Large intestine (tissue), 3 donors: ENCODE data around the gene GALNTL6. TPM values are rescaled to one million over a fixed set of nuclear protein-coding genes. Genes with fewer than 3 reads are reported as not detected.

ENCODE experiments used
- DNase-seq, 2 donors: peaks; one replicate each; pipeline versions ENCODE4 v3.0.0 to v3.0.0-alpha.2; 2013
- H3K27ac ChIP-seq: one replicate; pipeline ENCODE4 v1.5.1; 2013; ENCODE audit warnings: low read length
- H3K27me3 ChIP-seq: 2 replicates; pipeline ENCODE4 v1.6.1; 2013; ENCODE audit warnings: low read length; ENCODE audit not compliant: control insufficient read depth, insufficient read depth
- H3K36me3 ChIP-seq: 2 replicates; pipeline ENCODE4 v1.6.1; 2013; ENCODE audit warnings: low read length; ENCODE audit not compliant: control insufficient read depth, insufficient read depth
- H3K4me1 ChIP-seq: one replicate; pipeline ENCODE4 v1.6.1; 2013; ENCODE audit warnings: low read length; ENCODE audit not compliant: control insufficient read depth, insufficient read depth
- H3K4me3 ChIP-seq: one replicate; pipeline ENCODE4 v1.5.1; 2013; ENCODE audit warnings: low read length
- H3K9me3 ChIP-seq: one replicate; pipeline ENCODE4 v1.6.1; 2013; ENCODE audit warnings: mild to moderate bottlenecking, low read depth, low read length, moderate library complexity; ENCODE audit not compliant: control insufficient read depth
- WGBS: methylation state at CpG from one replicate; pipeline ENCODE4 v1.1.5; 2013; ENCODE audit warnings: low lambda C conversion rate; ENCODE audit not compliant: insufficient coverage; 5-methylcytosine and 5-hydroxymethylcytosine counted together
- polyA plus RNA-seq: library from polyadenylated mRNA; unstranded; fragments of 120-200 nt; gene quantifications from one replicate; pipeline ENCODE4 v1.2.1, GENCODE V29; 2013

Gene GALNTL6
- polyA plus RNA-seq, 1 donor = 0.84 TPM

DNA sequence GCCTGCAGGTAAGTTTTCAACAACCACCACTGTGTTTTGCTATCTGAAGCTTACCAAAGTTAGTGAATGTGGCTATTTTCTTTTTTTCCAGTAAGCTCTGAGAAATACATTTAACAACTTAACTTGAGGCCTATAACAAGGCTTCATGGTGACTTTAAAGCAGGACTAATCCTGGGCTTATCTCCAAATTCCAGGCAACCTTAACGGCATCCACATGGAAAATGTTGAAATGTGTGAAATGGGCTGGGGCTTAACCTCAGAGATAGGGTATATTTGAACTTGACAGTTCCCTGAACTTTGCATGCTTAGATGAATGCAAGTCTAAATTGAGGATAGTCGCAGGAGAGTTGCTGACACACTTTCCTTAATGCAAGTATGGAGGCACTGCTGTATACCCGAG, 539.2 kb downstream of the GALNTL6 start:
- Histone ChIP-seq H3K27me3 (no peaks in the 10 kb centered on the region), H3K4me1 (no peaks in the 10 kb centered on the region), H3K9me3 (no peaks in the 10 kb centered on the region), H3K4me3 (no peak overlapping the region), H3K36me3 (no peaks in the 10 kb centered on the region), H3K27ac (no peak overlapping the region)
- WGBS = no CpG with 5 or more reads among the region's 3 CpGs
- no peak for DNase-seq

DNA sequence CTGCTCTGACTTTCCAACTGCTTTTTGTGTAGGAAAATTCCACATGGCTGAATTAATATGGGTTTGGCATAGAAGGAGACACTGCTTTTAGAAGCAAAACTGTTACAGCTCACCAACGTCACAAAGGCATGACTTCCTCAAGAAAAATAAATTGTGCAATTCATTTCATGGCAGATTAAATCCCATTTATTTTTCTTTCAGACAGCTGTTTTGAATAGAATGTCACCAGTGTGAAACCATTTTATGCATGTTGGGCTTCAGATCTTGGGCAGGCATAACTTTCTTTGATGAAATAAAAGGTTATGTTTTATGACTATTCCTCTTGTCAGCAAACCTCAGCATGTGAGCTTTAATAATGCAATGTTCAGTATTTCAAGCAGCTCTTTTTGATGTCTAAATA, 542.8 kb downstream of the GALNTL6 start:
- H3K27me3 ChIP-seq = no peaks in the 10 kb centered on the region
- no peaks in the 10 kb centered on the region for H3K9me3 ChIP-seq
- H3K4me1 ChIP-seq = no peaks in the 10 kb centered on the region
- no peak overlapping the region for H3K4me3 ChIP-seq
- H3K36me3 ChIP-seq = no peaks in the 10 kb centered on the region
- DNase-seq = no peak
- WGBS = no CpG with 5 or more reads among the region's 1 CpG
- no peak overlapping the region for H3K27ac ChIP-seq

GRCh38 chr4:172357006-172357540, 543.9 kb downstream of the GALNTL6 start:
- Histone ChIP-seq H3K36me3 (no peaks in the 10 kb centered on the region), H3K27me3 (no peaks in the 10 kb centered on the region), H3K27ac (no peak overlapping the region), H3K4me1 (no peaks in the 10 kb centered on the region), H3K9me3 (no peaks in the 10 kb centered on the region), H3K4me3 (no peak overlapping the region)
- WGBS = no CpG with 5 or more reads among the region's 3 CpGs
- no peak for DNase-seq

DNA sequence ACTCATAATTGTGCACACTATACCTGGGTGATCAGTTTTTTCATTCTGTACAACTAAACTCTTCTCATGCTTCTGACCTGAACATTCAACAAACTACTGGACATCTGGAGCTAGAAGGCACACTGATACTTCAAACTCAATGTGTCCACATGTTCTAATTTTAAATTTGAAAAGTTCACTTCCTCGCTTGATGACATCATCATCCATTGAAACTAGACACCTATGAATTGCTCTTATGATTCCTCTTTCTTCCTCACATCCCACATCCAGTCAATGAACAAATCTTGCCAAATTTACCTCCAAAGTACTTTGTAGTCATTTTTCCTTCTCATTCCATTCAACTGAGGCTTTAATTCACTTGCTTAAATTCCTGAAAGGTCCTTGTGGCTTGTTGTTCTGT, 549.4 kb downstream of the GALNTL6 start:
- no peaks in the 10 kb centered on the region for H3K27me3 ChIP-seq
- H3K4me1 ChIP-seq = no peaks in the 10 kb centered on the region
- H3K4me3 ChIP-seq = no peak overlapping the region
- DNase-seq = no peak
- H3K36me3 ChIP-seq = no peaks in the 10 kb centered on the region
- WGBS = 82% methylated on average over 1 of the region's 1 CpG
- no peaks in the 10 kb centered on the region for H3K9me3 ChIP-seq
- H3K27ac ChIP-seq = no peak overlapping the region

DNA sequence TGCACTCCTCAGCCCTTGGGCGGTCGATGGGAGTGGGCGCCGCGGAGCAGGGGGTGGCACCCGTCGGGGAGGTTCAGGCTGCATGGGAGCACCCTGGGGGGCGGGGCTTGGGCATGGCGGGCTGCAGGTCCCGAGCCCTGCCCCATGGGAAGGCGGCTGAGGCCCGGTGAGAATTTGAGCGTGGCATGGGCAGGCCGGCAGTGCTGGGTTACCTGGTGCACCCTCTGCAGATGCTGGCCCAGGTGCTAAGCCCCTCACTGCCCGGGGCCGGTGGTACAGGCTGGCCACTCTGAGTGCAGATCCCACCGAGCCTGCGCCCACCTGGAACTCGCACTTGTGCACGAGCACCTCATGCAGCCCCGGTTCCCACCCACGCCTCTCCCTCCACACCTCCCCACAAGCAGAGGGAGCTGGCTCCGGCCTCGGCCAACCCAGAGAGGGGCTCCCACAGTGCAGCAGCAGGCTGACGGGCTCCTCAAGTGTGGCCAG, 556.3 kb downstream of the GALNTL6 start:
- Histone ChIP-seq H3K9me3 (peaks cover 8% of the 10 kb centered on the region), H3K36me3 (no peaks in the 10 kb centered on the region), H3K4me1 (no peaks in the 10 kb centered on the region), H3K27me3 (no peaks in the 10 kb centered on the region), H3K27ac (no peak overlapping the region), H3K4me3 (no peak overlapping the region)
- WGBS = no CpG with 5 or more reads among the region's 25 CpGs
- DNase-seq = no peak

DNA sequence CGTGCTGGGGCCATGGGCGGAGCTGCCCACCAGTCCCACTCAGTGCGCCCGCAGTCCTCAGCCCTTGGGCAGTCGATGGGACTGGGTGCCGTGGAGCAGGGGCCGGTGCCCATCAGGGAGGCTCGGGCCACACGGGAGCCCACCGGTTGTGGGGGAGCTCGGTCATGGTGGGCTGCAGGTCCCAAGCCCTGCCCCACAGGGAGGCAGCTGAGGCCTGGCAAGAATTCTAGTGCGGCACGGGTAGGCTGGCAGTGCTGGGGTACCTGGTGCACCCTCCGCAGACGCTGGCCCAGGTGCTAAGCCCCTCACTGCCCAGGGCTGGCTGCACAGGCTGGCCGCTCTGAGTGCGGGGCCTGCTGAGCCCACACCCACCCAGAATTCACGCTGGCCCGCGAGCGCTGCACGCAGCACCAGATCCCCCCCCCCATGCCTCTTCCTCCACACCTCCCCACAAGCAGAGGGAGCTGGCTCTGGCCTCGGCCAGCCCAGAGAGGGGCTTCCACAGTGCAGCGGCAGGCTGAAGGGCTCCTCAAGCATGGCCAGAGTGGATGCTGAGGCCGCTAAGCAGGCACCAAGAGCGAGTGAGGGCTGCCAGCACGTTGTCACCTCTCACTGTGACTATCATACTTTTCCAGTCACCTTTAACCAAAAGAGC, 564.4 kb downstream of the GALNTL6 start:
- Histone ChIP-seq H3K27ac (no peak overlapping the region), H3K36me3 (no peaks in the 10 kb centered on the region), H3K27me3 (no peaks in the 10 kb centered on the region), H3K4me3 (no peak overlapping the region), H3K9me3 (peaks cover 7% of the 10 kb centered on the region), H3K4me1 (no peaks in the 10 kb centered on the region)
- WGBS = no CpG with 5 or more reads among the region's 27 CpGs
- no peak for DNase-seq

DNA sequence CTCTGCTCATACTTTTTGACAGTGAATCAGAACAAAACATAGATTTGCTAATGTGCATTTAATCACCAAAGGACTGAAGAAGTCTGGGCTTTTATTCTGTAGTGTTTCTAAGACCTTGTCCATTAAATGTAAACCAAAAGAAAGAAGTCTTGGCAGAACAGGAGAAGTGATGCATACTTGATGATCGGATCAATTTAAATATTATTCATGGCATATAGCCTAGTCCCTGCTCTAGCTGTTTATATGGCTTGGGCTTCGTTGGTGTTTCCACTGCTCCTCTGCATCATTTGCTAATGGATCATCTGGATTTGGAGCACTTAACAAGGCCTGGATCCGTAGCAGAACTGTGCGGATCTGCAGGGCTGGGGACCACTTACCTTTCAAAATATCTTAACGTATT, 566.6 kb downstream of the GALNTL6 start:
- no peak for DNase-seq
- Histone ChIP-seq H3K27ac (no peak overlapping the region), H3K9me3 (peaks cover 7% of the 10 kb centered on the region), H3K4me1 (no peaks in the 10 kb centered on the region), H3K27me3 (no peaks in the 10 kb centered on the region), H3K4me3 (no peak overlapping the region), H3K36me3 (no peaks in the 10 kb centered on the region)
- WGBS = 100% methylated on average over 1 of the region's 5 CpGs

DNA sequence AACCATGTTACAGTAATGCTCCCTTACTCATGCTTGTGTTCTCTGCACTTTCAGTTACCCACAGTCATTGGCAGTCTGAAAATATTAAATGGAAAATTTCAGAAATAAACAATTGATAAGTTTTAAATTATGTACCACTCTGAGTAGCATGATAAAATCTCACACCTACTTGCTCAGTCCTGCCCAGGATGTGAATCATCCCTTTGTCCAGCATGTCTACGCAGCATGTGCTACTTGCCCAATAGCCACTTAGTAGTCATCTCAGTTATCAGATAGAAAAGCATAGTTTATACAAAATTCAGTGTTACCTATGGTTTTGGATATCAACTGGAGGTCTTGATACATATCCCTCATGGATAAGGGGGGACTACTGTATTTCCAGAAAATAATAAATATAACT, 577.1 kb downstream of the GALNTL6 start:
- Histone ChIP-seq H3K27ac (no peak overlapping the region), H3K4me1 (no peaks in the 10 kb centered on the region), H3K36me3 (no peaks in the 10 kb centered on the region), H3K4me3 (no peak overlapping the region), H3K9me3 (no peaks in the 10 kb centered on the region), H3K27me3 (no peaks in the 10 kb centered on the region)
- no peak for DNase-seq
- WGBS = no CpG with 5 or more reads among the region's 1 CpG

DNA sequence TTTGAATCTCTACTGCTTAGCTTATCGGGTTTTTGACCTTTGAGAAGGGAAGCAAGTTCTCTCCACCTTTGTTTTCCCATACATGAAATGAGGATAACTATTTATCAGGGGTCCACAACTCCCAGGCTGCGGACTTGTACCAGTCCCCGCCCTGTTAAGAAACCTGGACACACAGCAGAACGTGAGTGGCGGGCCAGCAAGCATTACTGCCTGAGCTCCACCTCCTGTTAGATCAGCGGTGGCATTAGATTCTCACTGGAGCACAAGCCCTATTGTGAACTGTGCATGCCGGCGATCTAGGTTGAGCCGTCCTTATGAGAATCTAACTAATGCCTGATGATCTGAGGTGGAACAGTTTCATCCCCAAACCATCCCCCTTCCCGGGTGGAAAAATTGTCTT, 579.5 kb downstream of the GALNTL6 start:
- H3K9me3 ChIP-seq = no peaks in the 10 kb centered on the region
- no peak for DNase-seq
- no peaks in the 10 kb centered on the region for H3K27me3 ChIP-seq
- no peak overlapping the region for H3K27ac ChIP-seq
- 100% methylated on average over 2 of the region's 10 CpGs for WGBS
- H3K36me3 ChIP-seq = no peaks in the 10 kb centered on the region
- no peaks in the 10 kb centered on the region for H3K4me1 ChIP-seq
- H3K4me3 ChIP-seq = no peak overlapping the region

- H3K4me3 ChIP-seq = no peak overlapping the region
- DNase-seq = no peak
- no peaks in the 10 kb centered on the region for H3K27me3 ChIP-seq
- no peak overlapping the region for H3K27ac ChIP-seq
- no peaks in the 10 kb centered on the region for H3K4me1 ChIP-seq
- no peaks in the 10 kb centered on the region for H3K9me3 ChIP-seq
- WGBS = 100% methylated on average over 1 of the region's 3 CpGs
- H3K36me3 ChIP-seq = no peaks in the 10 kb centered on the region
These were observed 580.0 kb downstream of the GALNTL6 start for GRCh38 chr4:172393220-172393619.

DNA sequence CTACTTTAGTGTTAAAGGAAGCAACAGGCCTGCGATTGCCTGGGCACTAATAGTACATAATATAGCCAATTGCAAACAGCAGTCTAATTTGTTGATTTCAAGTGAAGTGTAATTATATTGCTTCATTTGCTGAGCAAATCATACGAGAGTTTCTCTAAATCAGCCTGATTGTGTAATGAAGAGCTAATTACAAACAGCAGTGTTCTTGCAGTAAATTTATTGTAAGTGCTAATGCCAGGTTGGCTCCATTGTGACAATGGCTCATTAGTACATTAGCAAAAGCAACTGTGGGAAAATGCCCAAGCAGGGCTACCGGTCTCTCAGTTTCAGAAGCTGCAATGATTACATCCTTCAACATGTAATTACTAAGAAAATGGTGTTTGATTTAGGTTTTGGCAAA, 591.5 kb downstream of the GALNTL6 start:
- no CpG with 5 or more reads among the region's 3 CpGs for WGBS
- no peaks in the 10 kb centered on the region for H3K27me3 ChIP-seq

More for the DNA sequence above, 591.5 kb downstream of the GALNTL6 start:
- no peak for DNase-seq
- no peaks in the 10 kb centered on the region for H3K4me1 ChIP-seq
- no peaks in the 10 kb centered on the region for H3K9me3 ChIP-seq
- H3K4me3 ChIP-seq = no peak overlapping the region
- H3K36me3 ChIP-seq = no peaks in the 10 kb centered on the region
- no peak overlapping the region for H3K27ac ChIP-seq
